GM12892 (cell line): ENCODE data around the gene OSBPL10.

Experiments
- POLR2A ChIP-seq: IDR thresholded peaks from 2 replicates; pipeline ENCODE4 v1.6.1; 2011; ENCODE audit warnings: low read depth, low read length, control low read depth
- POLR2AphosphoS5 ChIP-seq: IDR thresholded peaks from 2 replicates; pipeline ENCODE4 v1.6.1; 2011; ENCODE audit warnings: low read depth, low read length, control low read depth

DNA sequence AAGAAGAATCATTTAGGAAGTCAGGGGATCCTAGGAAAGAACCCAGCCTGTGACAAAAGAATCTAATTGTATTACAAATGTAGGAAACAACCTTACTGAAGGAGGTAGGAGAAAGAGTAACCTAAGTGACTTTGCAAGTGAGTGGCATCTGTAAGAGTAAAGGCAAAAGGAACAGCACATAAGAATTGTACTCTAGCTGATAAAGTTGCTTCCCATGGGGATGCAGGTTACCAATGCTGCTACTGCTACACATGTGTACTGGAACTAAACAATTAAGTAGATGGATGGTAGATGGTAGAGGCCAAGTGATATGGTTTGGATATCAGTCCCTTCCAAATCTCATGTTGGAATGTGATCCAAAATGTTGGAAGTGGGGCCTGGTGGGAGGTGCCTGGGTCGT lies 60.8 kb downstream of the OSBPL10 start:
- no peak for TF ChIP-seq POLR2A
- TF ChIP-seq POLR2AphosphoS5, result no peak
